Endothelial cell of umbilical vein (primary cell): ENCODE data around the gene MAP6. TPM values are rescaled to one million over a fixed set of nuclear protein-coding genes. Genes with fewer than 3 reads are reported as not detected.

Source experiments
- BruUV-seq: library from RNA; stranded (reverse); fragments of 400-500 nt; replicated peaks from 2 replicates; lab custom pipeline; 2021; lab: Mats Ljungman, UMichigan
- CTCF ChIA-PET: fragments of 300-600, 350-600 bp; sonication (Branson Sonifier 250); formaldehyde crosslinking; loops from one replicate; lab custom pipeline; 2021; ENCODE audit warnings: antibody characterized with exemption, inconsistent platforms; lab: Charles Lee
- POLR2A ChIA-PET: fragments of 300-600, 350-600 bp; sonication (Branson Sonifier 250); formaldehyde crosslinking; loops from one replicate; lab custom pipeline; 2021; ENCODE audit warnings: antibody characterized with exemption, inconsistent platforms; lab: Charles Lee
- DNase-seq: peaks from one replicate; pipeline ENCODE4 v3.0.0-alpha.2; 2011; ENCODE audit warnings: low read depth, low spot score
- FAIRE-seq: peaks from 2 replicates; lab custom pipeline; 2011; peaks lifted over from hg19 to GRCh38; lab: Jason Lieb, UNC
- H2AFZ ChIP-seq: 2 replicates; pipeline ENCODE4 v1.6.0; 2012; ENCODE audit warnings: low read depth, low read length, control low read depth, inconsistent platforms
- H3K27ac ChIP-seq: 2 replicates; pipeline ENCODE4 v1.5.1; 2011; ENCODE audit warnings: low read depth, mild to moderate bottlenecking, control low read depth, low read length, moderate library complexity; ENCODE audit not compliant: insufficient read depth
- H3K27me3 ChIP-seq, 2 experiments: 2 replicates each; pipeline versions ENCODE4 v1.6.0 to v1.6.1; 2011; ENCODE audit warnings: low read length in 2 of 2, mixed read lengths in 1 of 2; ENCODE audit not compliant: control insufficient read depth in 2 of 2, insufficient read depth in 2 of 2
- H3K36me3 ChIP-seq, 2 experiments: 2 replicates in 1 of 2; 3 replicates in 1 of 2; pipeline ENCODE4 v1.5.1; 2011; ENCODE audit warnings: low read length in 2 of 2, mild to moderate bottlenecking in 1 of 2, moderate library complexity in 1 of 2; ENCODE audit not compliant: control insufficient read depth in 2 of 2, insufficient read depth in 2 of 2; ENCODE audit errors: extremely low read depth in 1 of 2
- H3K4me1 ChIP-seq: 3 replicates; pipeline ENCODE4 v1.5.1; 2011; ENCODE audit warnings: mild to moderate bottlenecking, low read length; ENCODE audit not compliant: control insufficient read depth, insufficient read depth; ENCODE audit errors: extremely low read depth
- H3K4me2 ChIP-seq: 2 replicates; pipeline ENCODE4 v1.6.1; 2011; ENCODE audit warnings: low read length, control low read depth, mixed read lengths; ENCODE audit not compliant: insufficient read depth
- H3K4me3 ChIP-seq, 3 experiments: fragments of 200-600 bp in 1 of 3; sonication (generic), shearing (Covaris generic) in 1 of 3; replicated peaks in 1 of 3; 2 replicates each; pipeline ENCODE4 v1.5.1; 2011 to 2016; ENCODE audit warnings: control low read depth in 3 of 3, low read length in 3 of 3, mild to moderate bottlenecking in 2 of 3, inconsistent platforms in 1 of 3, low read depth in 1 of 3, moderate library complexity in 1 of 3; ENCODE audit not compliant: insufficient read depth in 1 of 3
- H3K79me2 ChIP-seq: 2 replicates; pipeline ENCODE4 v1.6.0; 2012; ENCODE audit warnings: low read length, inconsistent platforms; ENCODE audit not compliant: control insufficient read depth, insufficient read depth
- H3K9ac ChIP-seq: replicated peaks from 2 replicates; pipeline ENCODE3; 2011; ENCODE audit warnings: low read length, control low read depth; ENCODE audit not compliant: insufficient read depth; ENCODE audit errors: extremely low read depth
- H3K9me1 ChIP-seq: replicated peaks from 3 replicates; pipeline ENCODE4 v1.6.0; 2011; ENCODE audit warnings: mild to moderate bottlenecking, low read length; ENCODE audit not compliant: control insufficient read depth, insufficient read depth; ENCODE audit errors: extremely low read depth
- H3K9me3 ChIP-seq: replicated peaks from 2 replicates; pipeline ENCODE4 v1.5.1; 2012; ENCODE audit warnings: low read length, inconsistent platforms; ENCODE audit not compliant: control insufficient read depth, insufficient read depth
- H4K20me1 ChIP-seq: replicated peaks from 2 replicates; pipeline ENCODE3; 2011; ENCODE audit warnings: mild to moderate bottlenecking, low read length; ENCODE audit not compliant: control insufficient read depth, insufficient read depth; ENCODE audit errors: extremely low read depth
- CTCF ChIP-seq, 2 donors: IDR thresholded peaks; 1 replicate in 1 of 2; 2 replicates in 1 of 2; pipeline ENCODE4 v1.5.1; 2011; ENCODE audit warnings: low read length in 2 of 2, mild to moderate bottlenecking in 2 of 2, moderate library complexity in 2 of 2, control low read depth in 1 of 2, inconsistent platforms in 1 of 2, low read depth in 1 of 2; ENCODE audit not compliant: insufficient read depth in 1 of 2; ENCODE audit errors: extremely low read depth in 1 of 2
- EZH2 ChIP-seq: IDR thresholded peaks from 2 replicates; pipeline ENCODE4 v1.6.1; 2012; ENCODE audit warnings: borderline replicate concordance, low read depth, mild to moderate bottlenecking, moderate library complexity, low read length, inconsistent platforms; ENCODE audit not compliant: severe bottlenecking
- FOS ChIP-seq: IDR thresholded peaks from 2 replicates; pipeline ENCODE4 v1.6.1; 2011; ENCODE audit warnings: mild to moderate bottlenecking, low read length, moderate library complexity, borderline replicate concordance; ENCODE audit not compliant: insufficient read depth
- GATA2 ChIP-seq: IDR thresholded peaks from 2 replicates; pipeline ENCODE4 v1.7.0; 2011; ENCODE audit warnings: low read depth, mild to moderate bottlenecking, moderate library complexity, mixed read lengths, low read length; ENCODE audit not compliant: insufficient read length, insufficient read depth
- JUN ChIP-seq: IDR thresholded peaks from 2 replicates; pipeline ENCODE4 v1.6.1; 2011; ENCODE audit warnings: borderline replicate concordance, low read depth; ENCODE audit not compliant: insufficient read length, insufficient read depth
- MAX ChIP-seq: IDR thresholded peaks from 2 replicates; pipeline ENCODE4 v1.6.1; 2011; ENCODE audit not compliant: insufficient read depth, insufficient read length
- MYC ChIP-seq: IDR thresholded peaks from one replicate; pipeline ENCODE4 v1.6.1; 2011; ENCODE audit warnings: mild to moderate bottlenecking, low read depth, low read length
- POLR2A ChIP-seq: IDR thresholded peaks from 2 replicates; pipeline ENCODE4 v1.6.1; 2012; ENCODE audit warnings: low read depth, mild to moderate bottlenecking, control low read depth, low read length
- POLR2AphosphoS5 ChIP-seq: IDR thresholded peaks from 2 replicates; pipeline ENCODE4 v1.6.1; 2012; ENCODE audit warnings: low read depth, mild to moderate bottlenecking, control low read depth, low read length, moderate library complexity; ENCODE audit not compliant: insufficient read depth
- dilution Hi-C: fragments of 300-500 bp; cut with MboI; formaldehyde crosslinking; loops from one replicate; pipeline ENCODE4 v1.15.0; 2019; ENCODE audit warnings: low sequenced_read_pairs; ENCODE audit not compliant: extremely low pct_ligation_motif_present
- intact Hi-C: fragments of 100-400 bp; cut with micrococcal nuclease; formaldehyde crosslinking; loops from one replicate; pipeline ENCODE4 v1.10.0; 2022
- polyA plus RNA-seq, 4 experiments: library from polyadenylated mRNA; depleted of rRNA in 3 of 4; stranded (reverse) in 3 of 4; unstranded in 1 of 4; fragments of >200 nt; gene quantifications; 2 replicates each; pipeline versions ENCODE4 v1.2.1 to v1.2.3, GENCODE V29; 2011 to 2012; ENCODE audit warnings: missing spikeins in 1 of 4
- total RNA-seq: library from RNA; stranded (reverse); gene quantifications from 2 replicates; pipeline ENCODE4 v1.2.3, GENCODE V29; 2021

MAP6 gene
- total and polyA plus RNA-seq, 2 donors (not counting 3 experiments of a cell fraction or from before 2014, with no cell fraction given): 0.12 TPM; not detected in 1

- Histone ChIP-seq H3K27ac (no peak overlapping the region), H3K27me3 (no peaks in the 10 kb centered on the region), H3K9me1 (no peaks in the 10 kb centered on the region), H3K4me1 (peaks cover 7% of the 10 kb centered on the region), H3K4me2 (no peak overlapping the region), H3K36me3 (no peaks in the 10 kb centered on the region), H4K20me1 (no peaks in the 10 kb centered on the region), H3K79me2 (no peaks in the 10 kb centered on the region), H2AFZ (no peak overlapping the region), H3K4me3 (no peak overlapping the region), H3K9ac (no peak overlapping the region), H3K9me3 (no peaks in the 10 kb centered on the region)
- dilution Hi-C loops (no loop called here), intact Hi-C loops (no loop called here)
- POLR2A ChIA-PET: no interaction called here
- TF ChIP-seq CTCF (IDR thresholded peaks at IDR 0.05; ENCODE audit: extremely low read depth in 1 of 2, insufficient read depth in 1 of 2, low read depth in 1 of 2, low read length in 2 of 2) (no peak), EZH2 (no peak), MAX (no peak), GATA2 (no peak), POLR2AphosphoS5 (no peak), POLR2A (no peak), MYC (no peak), FOS (no peak), JUN (no peak)
- DNase-seq: no peak
- CTCF ChIA-PET: interaction anchor here (1.2 to 1.3 kb wide), 2 partner anchors 12 to 19 kb away, joined by 3 read pairs; no protein-coding TSS in a partner anchor
- BruUV-seq: no TSS peak
- no peak for FAIRE-seq
These were observed 73.4 kb downstream of the MAP6 start for GRCh38 chr11:75595429-75595828.
